C4-2B (cell line): ENCODE data around the gene MSANTD4.

Source experiments
- CTCF ChIP-seq: fragments of 450-650 bp; conservative IDR thresholded peaks from 2 replicates; pipeline ENCODE4 v1.5.1; 2017; ENCODE audit warnings: mild to moderate bottlenecking
- ZFX ChIP-seq: fragments of 450-650 bp; IDR thresholded peaks from 2 replicates; pipeline ENCODE4 v1.6.1; 2017

GRCh38 chr11:106017093-106017492 lies 4.9 kb downstream of the MSANTD4 start:
- no peak for TF ChIP-seq CTCF
- TF ChIP-seq ZFX = no peak
